Right lobe of liver (tissue), 6 donors: ENCODE results near the gene MFAP4. TPM values are rescaled to one million over a fixed set of nuclear protein-coding genes. Genes with fewer than 3 reads are reported as not detected.

Experiments
- ATAC-seq, 4 donors: fragments of 200-7000 bp; cut with Tn5 transposase; one replicate each; pipeline ENCODE4 v1.9.1; 2020; ENCODE audit warnings: mild to moderate bottlenecking in 4 of 4, moderate library complexity in 4 of 4
- DNase-seq, 3 donors: peaks; one replicate each; pipeline ENCODE4 v3.0.0-alpha.2; 2020
- H3K27ac ChIP-seq, 3 donors: fragments of 200-600 bp; one replicate each; pipeline ENCODE4 v1.8.0; 2022
- H3K27me3 ChIP-seq, 2 donors: fragments of 200-600 bp; one replicate each; pipeline ENCODE4 v1.8.0; 2022
- H3K36me3 ChIP-seq, 4 donors: fragments of 200-600 bp; sonication (generic) in 1 of 4; one replicate each; pipeline versions ENCODE4 v1.5.1 to v1.8.0; 2017 to 2022; ENCODE audit warnings: control low read depth in 1 of 4
- H3K4me1 ChIP-seq, 4 donors: fragments of 200-600 bp; sonication (generic) in 1 of 4; one replicate each; pipeline versions ENCODE4 v1.5.1 to v1.8.0; 2017 to 2022; ENCODE audit warnings: control low read depth in 1 of 4
- H3K4me3 ChIP-seq, 3 donors: fragments of 200-600 bp; one replicate each; pipeline ENCODE4 v1.8.0; 2022
- H3K9me3 ChIP-seq, 4 donors: fragments of 200-600 bp; sonication (generic) in 1 of 4; one replicate each; pipeline versions ENCODE4 v1.5.1 to v1.8.0; 2017 to 2022; ENCODE audit warnings: control low read depth in 1 of 4
- POLR2A ChIP-seq: fragments of 450-650 bp; IDR thresholded peaks from one replicate; pipeline ENCODE4 v1.6.1; 2017; ENCODE audit warnings: antibody characterized with exemption, mild to moderate bottlenecking
- WGBS: methylation state at CpG from one replicate; pipeline ENCODE4 v1.1.6; 2018; ENCODE audit warnings: low coverage, low lambda C conversion rate; ENCODE audit not compliant: insufficient coverage; ENCODE audit errors: missing lambda C conversion rate; 5-methylcytosine and 5-hydroxymethylcytosine counted together
- intact Hi-C, 2 donors: fragments of 100-400 bp; cut with DNase I; formaldehyde crosslinking; loops; one replicate each; pipeline versions ENCODE4 v1.11.2 to v1.14.1; 2022
- total RNA-seq, 6 experiments: library from RNA; depleted of rRNA in 2 of 6; stranded (reverse); fragments of >200 nt in 2 of 6; fragmentation: NEBNext Ultra II Directional in 3 of 6; extraction: Animal tissue kit (Norgen Biotek cat#: 25700) in 3 of 6; gene quantifications; one replicate each; pipeline versions ENCODE4 v1.1.0 to v1.2.4, GENCODE V29; 2016 to 2023
- TF ChIP-seq, protein P1 (sequence below), 4 donors: fragments of 200-600 bp in 3 of 4; fragments of 450-650 bp in 1 of 4; IDR thresholded peaks; one replicate each; pipeline versions ENCODE4 v1.5.1 to v1.8.0; 2016 to 2022; ENCODE audit warnings: antibody characterized with exemption in 4 of 4, mild to moderate bottlenecking in 2 of 4
- donor health status: DM: no; HTN: yes; CAD: no.
- donor health status: DM: no; HTN: no; CAD: no.
- donor health status: DM: no; HTN: no; CAD: no.
- donor health status: DM: no; HTN: yes; CAD: no.
- donor health status: DM: no; HTN: yes; CAD: no.

The MFAP4 gene
- total RNA-seq, 6 experiments from 2014 or later: 2.3 to 12.0 (median 6.5) TPM

DNA sequence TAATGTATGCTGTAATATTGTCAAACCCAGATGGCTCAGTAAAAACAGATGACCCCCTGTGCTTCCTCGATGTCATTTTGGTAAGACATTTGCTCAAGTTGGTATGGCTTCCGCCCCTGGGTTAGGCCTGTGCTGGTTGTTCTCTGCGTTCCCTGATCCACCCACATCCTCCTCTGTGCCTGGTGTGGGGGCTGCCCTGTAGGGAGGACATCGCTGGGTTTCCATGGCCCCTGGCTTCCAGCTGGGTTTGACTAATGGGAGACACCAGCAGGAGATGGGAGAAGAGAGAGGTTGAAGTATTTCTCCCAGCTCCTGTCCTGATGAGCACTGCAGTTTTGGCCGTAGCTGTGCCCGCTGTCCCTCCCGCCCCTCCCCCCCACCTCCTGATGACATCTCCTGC is 4.4 kb upstream of the MFAP4 start:
- no peaks in the 10 kb centered on the region for H3K9me3 ChIP-seq
- peak in 2 of 3 donors; percentile 13 to 15 for DNase-seq

DNA sequence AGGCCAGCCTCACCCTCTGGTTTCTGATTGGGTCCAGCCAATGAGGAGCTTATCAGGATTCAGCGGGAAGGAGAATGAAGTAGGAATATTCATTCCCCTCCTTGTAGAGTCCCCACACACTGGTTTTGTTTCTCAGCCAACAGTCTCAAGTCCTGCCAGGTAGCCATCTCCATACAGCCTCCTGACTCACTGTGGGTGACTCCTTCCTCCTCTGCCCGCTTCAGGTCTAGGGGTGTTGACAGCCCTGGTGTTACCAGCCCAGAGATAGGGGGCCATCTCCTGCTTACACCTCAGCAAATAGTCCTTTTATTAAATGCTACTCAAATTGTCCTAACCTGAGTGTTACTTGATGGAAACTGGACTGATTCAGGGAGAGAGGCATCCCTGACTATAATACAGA is 4.0 kb upstream of the MFAP4 start:
- intact Hi-C loops: no loop called here
- ATAC-seq (no peak), DNase-seq (peak in 1 of 3 donors; percentile 0)
- TF ChIP-seq, protein P1, sequence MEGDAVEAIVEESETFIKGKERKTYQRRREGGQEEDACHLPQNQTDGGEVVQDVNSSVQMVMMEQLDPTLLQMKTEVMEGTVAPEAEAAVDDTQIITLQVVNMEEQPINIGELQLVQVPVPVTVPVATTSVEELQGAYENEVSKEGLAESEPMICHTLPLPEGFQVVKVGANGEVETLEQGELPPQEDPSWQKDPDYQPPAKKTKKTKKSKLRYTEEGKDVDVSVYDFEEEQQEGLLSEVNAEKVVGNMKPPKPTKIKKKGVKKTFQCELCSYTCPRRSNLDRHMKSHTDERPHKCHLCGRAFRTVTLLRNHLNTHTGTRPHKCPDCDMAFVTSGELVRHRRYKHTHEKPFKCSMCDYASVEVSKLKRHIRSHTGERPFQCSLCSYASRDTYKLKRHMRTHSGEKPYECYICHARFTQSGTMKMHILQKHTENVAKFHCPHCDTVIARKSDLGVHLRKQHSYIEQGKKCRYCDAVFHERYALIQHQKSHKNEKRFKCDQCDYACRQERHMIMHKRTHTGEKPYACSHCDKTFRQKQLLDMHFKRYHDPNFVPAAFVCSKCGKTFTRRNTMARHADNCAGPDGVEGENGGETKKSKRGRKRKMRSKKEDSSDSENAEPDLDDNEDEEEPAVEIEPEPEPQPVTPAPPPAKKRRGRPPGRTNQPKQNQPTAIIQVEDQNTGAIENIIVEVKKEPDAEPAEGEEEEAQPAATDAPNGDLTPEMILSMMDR (IDR thresholded peaks at IDR 0.05): no peak
- no peak for TF ChIP-seq POLR2A
- WGBS: no CpG with 5 or more reads among the region's 2 CpGs
- Histone ChIP-seq H3K27me3 (no peaks in the 10 kb centered on the region), H3K27ac (no peak overlapping the region), H3K4me3 (no peak overlapping the region), H3K9me3 (no peaks in the 10 kb centered on the region), H3K36me3 (no peaks in the 10 kb centered on the region), H3K4me1 (peaks cover 0 to under 1% (median 0%) of the 10 kb centered on the region in 4 donors)

More for the DNA sequence above, 4.4 kb upstream of the MFAP4 start:
- no peak for ATAC-seq
- H3K36me3 ChIP-seq: no peaks in the 10 kb centered on the region
- TF ChIP-seq POLR2A: no peak
- TF ChIP-seq, protein P1 (IDR thresholded peaks at IDR 0.05): no peak
- WGBS: 68% methylated on average over 4 of the region's 7 CpGs
- H3K27ac ChIP-seq: no peak overlapping the region
- H3K4me1 ChIP-seq: no peaks in the 10 kb centered on the region
- H3K4me3 ChIP-seq: no peak overlapping the region
- no peaks in the 10 kb centered on the region for H3K27me3 ChIP-seq
- intact Hi-C loops: no loop called here

DNA sequence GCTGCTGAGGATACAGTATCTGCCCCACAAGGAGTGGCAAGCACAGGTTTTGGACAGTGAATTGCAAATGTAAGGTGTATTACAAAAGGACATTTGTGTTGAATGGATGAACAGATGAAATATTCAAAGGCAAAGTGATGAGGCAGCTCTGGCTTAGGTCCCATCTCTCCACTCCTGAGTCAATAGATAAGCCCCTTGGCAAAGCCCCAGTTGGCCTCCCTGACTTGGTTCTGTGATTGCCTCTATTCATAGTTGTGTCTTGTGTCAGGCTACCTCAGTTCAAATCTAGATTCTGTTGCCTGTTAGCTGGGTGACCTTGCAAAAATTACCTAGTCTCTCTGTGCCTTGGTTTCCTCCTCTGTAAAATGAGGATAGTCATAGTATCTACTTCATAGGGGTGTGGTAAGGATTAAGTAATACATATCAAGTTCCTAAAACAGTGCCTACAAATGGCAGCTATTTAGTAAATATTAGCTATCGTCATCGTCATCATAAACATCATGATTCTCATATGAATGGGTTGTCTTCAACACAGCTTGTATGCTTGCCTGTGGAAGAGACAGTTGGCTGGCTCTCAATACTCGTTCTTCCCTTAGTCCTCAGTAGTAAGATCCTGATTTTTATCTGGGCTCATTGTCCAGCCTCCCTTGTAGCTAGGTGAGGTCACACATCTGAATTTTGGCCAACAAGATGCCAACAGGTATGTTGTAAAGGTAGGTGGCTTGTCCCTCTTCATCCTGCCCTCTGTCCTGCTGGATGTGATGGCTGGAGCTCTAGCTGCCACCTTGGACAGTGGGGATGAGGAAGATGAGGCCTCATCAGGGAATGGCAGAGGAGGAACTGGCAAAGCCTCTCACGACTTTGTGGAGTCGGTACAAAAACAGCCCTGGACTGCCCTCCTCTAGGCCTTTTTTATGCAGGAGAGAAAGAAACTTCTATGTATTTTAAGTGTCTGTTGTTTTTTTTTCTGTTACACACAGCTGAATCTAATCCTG is 2.1 kb upstream of the MFAP4 start:
- peak in 2 of 4 donors; percentile 27 to 45 for ATAC-seq
- 60% methylated on average over 5 of the region's 5 CpGs for WGBS
- intact Hi-C loops: no loop called here

DNA sequence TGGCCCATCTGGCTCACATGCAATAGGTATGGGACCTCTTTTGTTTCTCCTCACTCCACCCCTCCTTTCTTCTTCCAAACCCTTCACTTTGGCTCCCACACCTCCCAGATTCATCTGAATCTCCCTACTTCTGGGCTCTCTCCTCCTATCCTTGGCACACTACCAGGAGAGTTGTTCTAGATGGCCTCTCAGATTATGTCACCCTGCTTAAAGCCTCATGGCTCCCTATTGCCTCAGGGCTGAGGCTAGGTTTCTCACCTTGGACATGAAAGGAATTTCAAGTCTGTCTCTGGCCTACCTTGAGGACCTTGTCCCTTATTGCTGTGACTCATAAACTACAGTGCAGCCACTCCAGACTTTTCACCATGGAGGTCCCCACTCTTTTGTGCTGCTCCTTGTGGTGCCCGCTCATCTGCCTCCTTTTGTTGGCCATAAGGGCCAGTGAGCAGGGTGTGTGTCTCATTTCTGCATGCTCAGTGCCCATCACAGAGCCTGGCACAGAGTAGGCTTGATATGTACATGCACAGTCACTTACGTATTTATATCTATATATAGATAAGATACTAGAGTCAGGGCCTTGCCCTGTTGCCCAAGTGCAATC is 1.0 kb upstream of the MFAP4 start:
- Histone ChIP-seq H3K27me3 (no peaks in the 10 kb centered on the region), H3K4me3 (no peak overlapping the region), H3K9me3 (no peaks in the 10 kb centered on the region), H3K36me3 (peaks cover 0 to 7% (median 0%) of the 10 kb centered on the region in 4 donors), H3K27ac (peak overlapping the region in 1 of 3 donors; percentile 15), H3K4me1 (peaks cover 0 to 7% (median 0%) of the 10 kb centered on the region in 4 donors)
- DNase-seq (peak in 2 of 3 donors; percentile 6 to 20), ATAC-seq (no peak)
- WGBS: 60% methylated on average over 2 of the region's 2 CpGs
- TF ChIP-seq POLR2A: no peak
- TF ChIP-seq, protein P1 (IDR thresholded peaks at IDR 0.05): no peak
- intact Hi-C loops: no loop called here

More for the DNA sequence above, 2.1 kb upstream of the MFAP4 start:
- H3K9me3 ChIP-seq: no peaks in the 10 kb centered on the region
- H3K27ac ChIP-seq: no peak overlapping the region
- DNase-seq: peak in 2 of 3 donors; percentile 38 to 57
- no peak overlapping the region for H3K4me3 ChIP-seq
- no peaks in the 10 kb centered on the region for H3K27me3 ChIP-seq
- no peaks in the 10 kb centered on the region for H3K36me3 ChIP-seq
- H3K4me1 ChIP-seq: peaks cover 0 to 7% (median 0%) of the 10 kb centered on the region in 4 donors
- TF ChIP-seq, protein P1 (IDR thresholded peaks at IDR 0.05): no peak
- TF ChIP-seq POLR2A: no peak
